HG03045 (cell line): Measurements from ENCODE around the gene NEK4.

ENCODE experiments used
- ATAC-seq: cut with Tn5 transposase; IDR thresholded peaks from one replicate; pipeline ENCODE4 v1.9.1; 2021; ENCODE audit warnings: mild to moderate bottlenecking, moderate library complexity; ENCODE audit not compliant: unreplicated experiment

The NEK4 gene

DNA sequence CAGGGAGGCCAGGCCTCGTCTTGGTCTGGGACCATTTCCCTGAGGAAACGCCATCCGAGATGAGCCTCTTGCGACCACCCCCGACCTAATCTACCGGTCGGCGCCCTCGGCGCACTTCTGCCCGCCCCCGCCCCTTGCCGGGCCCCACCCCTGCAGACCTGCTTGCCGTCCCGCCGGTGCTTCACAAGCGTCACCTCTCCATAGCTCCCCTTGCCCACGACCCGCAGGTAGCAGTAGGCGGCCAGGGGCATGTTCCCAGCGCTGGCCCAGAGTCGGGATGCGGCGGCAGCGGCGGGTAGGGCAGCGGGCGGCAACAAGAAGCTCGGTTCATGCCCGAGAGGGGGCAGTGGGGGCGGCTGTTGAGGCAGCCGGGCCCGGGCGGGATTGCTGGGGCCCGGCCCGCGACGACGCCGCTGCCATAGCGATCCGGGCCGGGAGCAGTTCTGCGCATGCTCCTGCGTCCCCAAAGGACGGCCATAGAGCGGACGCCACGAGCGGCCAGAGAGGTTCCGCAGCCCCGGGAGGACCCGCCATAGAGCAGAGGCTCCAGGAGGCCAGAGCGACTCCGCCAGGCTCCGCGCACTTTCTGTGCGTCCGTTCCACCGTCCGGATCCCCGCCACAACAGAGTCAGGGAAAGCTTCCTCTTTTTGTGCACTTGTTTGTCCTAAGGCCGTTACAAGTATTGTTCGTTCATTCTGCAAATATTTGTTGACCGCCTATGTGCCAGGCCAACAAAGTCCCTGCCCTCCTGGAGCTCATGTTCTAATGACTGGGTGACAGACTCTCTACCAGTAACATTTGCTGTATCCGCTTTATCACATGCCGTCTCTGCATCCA lies at the start of gene NEK4:
Gene NEK4 (minus strand): TSS at position 445 of the 838 bp plus-strand sequence. CDS start 194 bp downstream, at position 251.
- ATAC-seq = peak; percentile 88

DNA sequence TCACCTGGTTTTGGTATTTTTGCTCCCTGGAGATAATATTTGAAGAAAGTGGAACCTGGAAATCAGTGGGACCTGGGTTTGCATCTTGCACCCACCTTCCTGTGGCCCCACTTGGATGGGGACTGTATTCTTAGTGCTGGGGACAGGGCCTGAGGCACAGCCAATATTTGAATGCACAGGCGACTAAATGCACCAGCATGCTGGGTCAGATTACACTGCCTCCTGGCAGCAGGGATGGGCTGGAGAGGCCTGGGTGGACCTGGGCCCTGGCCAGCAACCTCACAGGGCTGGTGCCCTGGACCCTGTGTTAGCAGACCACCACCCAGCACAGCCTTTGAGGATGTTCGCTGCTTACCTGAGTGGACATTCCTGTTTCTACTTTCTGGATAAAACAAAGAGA lies 49.2 kb upstream of the NEK4 start:
- no peak for ATAC-seq

DNA sequence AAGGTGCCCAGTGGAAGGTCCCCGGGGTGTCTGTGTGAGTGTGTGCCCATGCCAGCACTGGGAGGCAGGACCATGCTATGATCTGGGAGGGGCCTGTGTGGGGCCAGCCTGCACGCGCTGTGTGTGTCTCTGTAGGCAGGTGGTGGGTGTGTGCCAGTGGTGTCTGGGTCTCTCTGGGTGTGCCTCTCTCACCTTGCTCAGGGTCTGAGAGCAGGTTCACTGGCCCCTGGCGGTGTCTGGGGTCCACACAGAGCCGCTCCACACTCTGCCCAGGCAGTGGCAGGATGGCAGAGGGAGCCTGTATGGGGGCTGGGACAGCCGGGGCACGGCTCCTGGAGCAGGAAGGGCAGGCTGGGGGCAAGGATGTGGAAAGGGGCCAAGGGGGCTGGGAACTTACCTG lies 47.1 kb upstream of the NEK4 start:
- ATAC-seq = no peak

DNA sequence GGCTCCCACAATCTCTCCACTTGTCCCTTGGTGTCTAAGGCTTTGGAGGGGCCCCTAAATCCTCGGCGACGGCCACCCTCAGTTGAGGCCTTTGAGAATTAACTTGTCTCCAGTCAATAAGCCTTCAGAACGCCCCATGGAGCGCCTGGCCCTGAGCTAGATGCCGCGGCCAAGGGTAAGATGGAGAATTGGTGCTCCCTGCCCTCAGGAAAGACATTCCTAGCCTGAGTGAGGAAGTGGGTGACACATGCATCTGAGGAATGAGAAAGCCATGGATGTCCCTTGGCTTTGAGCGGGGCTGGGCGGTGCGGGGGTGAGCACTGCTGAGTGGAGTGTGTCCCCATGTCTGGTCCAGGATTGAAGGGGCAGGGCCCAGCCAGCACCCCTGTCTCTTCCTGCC lies 46.5 kb upstream of the NEK4 start:
- no peak for ATAC-seq

DNA sequence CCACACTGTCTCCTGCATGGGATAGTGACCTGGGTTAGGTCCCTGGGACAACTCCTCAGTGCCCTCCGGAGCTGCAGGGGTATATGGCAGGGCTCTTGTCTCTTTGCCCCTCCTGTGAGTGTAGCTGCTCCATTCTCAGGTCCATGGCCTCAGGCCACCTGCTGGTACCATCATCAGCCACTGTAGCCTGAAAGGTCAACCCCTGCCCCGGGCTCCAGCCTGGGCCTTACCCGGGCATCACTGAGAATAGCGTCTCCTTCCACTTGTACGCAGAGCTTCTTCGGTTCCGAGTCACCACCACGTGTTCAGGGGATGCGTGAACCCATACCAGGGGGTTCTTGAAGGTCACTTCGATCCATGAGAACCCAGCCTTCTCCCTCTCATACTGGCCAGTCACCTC lies 45.9 kb upstream of the NEK4 start:
- no peak for ATAC-seq

DNA sequence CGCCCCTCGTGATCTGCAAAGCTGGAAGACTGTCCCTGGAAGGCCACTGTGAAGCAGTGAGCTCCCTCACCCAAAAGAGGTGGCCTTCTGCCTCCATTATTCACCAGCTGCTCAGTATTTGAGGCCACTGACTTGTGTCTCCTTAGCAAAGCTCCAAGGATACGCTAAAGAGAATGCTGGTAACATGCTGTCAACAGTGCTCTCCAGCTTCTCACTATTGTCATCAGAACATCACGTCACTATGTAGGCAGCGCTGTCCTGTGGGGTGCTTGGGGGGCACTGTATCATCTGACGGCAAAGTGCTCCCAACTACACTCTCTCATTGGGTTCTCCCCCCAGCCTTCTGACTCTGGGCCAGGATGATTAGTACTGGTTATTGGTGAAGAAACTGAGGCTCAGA lies 45.5 kb upstream of the NEK4 start:
- ATAC-seq = no peak

DNA sequence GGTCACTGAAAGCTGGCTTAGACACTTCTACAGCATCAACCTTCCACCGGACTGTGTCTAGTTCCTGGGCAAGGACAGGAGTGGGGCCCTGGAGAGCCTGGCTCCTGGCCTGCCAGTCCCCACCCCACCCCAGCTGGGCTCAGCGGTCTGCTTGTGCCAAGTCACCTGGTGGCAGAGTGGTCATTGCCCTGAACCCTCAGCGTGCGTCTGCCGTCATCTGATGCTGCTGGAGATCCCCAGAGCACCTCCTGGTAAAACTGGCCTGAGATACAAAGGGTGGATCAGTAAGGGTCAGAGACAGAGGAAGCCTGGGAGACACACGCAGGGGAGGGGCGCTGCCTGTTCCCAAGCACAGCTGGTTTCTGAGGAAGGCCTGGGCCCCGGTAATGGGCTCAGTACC lies 43.1 kb upstream of the NEK4 start:
- ATAC-seq = no peak

DNA sequence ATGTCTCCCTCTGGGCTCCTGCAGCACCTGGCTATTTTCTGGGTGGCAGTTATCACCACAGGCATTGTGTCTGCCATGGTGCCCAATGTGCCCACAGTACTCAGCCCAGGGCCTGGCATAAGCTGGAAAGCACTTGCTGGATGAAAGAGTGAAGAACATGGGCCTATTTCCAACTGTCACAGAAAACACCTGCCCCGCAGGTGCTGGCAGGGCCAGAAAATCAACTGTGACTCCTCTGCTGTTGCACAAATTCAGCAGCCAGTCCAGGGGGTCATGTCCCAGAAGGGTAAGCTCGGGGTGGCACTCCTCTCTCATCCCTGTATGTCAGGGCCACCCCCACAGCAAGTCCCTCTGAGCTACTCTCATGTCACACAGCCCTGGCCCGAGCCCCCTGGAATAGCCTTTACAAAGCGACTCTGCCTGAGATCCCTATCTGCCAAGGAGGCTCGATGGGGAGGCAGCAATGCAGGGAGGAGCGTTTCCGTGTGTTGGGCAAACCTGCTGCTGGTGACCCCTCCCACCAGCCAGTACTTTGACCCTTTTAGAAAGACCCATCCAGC lies 40.8 kb upstream of the NEK4 start:
- ATAC-seq = no peak

DNA sequence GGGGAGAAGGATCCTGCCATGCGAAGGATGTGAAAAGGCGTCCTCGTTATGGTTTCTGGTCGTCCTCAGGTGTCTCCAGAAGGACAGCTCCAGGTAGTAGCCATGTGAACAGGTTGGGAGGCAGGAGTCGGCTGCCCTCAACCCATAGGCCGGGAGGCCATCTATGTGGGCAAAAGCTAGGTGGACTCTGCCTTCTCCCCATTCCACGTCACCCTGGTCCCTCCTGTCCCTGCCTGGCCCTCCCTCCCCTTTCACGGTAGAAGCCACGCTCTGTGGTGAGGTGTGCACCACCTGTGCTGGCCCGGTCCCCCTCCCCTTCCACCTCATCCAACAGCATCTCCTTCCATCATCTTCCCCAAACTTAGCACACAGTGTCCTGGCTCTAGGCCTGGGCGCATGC lies 40.2 kb upstream of the NEK4 start:
- ATAC-seq = no peak

DNA sequence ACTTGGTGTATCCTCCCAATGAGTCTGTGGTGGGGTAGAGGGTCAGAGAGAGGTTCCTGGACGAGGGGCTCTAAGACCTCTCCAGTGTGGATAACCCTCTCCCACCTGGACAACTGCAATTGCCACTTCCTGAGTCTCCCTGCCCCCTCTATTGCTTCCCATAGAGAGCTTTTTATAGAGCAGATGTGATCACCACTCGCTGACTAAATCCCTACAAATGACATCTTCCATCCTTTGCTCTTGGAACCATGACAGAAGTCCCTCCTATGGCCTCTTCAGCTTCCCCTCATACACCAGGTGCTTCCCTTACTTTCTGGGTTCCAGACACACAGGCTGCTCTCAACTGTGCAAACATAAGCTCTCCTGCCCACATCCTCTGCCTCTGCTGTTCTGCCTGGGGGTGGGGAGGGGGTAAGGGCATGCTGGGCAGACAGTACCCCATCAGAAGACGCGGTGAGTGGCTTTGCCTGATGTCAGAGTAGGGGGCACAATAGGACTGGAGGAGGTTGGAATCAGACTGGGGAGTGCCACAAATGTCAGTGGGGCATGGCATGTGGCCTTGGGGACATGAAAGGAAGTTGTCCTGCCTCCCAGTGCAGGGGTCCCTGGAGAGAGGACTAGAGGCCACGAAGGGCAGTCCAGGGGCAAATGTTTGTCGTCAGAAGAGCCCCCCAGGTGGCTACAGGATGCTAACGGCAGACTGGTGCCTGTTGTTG lies 39.1 kb upstream of the NEK4 start:
- ATAC-seq = no peak

DNA sequence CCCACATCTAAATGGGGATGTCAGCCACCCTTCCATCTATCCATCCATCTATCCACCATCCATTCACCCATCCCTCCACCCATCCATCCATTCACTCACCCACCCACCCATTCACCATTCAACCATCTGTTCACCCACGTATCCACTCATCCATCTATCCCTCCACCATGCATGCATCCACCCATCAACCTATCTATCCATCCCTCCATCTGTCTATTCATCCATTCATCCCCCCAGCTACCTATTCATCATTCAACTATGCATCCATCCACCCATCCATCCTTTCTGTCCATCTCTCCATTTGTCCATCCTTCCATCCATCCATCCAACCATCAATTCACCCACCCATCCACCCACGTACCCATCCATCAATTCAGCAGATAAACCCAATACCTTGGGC lies 38.4 kb upstream of the NEK4 start:
- no peak for ATAC-seq

DNA sequence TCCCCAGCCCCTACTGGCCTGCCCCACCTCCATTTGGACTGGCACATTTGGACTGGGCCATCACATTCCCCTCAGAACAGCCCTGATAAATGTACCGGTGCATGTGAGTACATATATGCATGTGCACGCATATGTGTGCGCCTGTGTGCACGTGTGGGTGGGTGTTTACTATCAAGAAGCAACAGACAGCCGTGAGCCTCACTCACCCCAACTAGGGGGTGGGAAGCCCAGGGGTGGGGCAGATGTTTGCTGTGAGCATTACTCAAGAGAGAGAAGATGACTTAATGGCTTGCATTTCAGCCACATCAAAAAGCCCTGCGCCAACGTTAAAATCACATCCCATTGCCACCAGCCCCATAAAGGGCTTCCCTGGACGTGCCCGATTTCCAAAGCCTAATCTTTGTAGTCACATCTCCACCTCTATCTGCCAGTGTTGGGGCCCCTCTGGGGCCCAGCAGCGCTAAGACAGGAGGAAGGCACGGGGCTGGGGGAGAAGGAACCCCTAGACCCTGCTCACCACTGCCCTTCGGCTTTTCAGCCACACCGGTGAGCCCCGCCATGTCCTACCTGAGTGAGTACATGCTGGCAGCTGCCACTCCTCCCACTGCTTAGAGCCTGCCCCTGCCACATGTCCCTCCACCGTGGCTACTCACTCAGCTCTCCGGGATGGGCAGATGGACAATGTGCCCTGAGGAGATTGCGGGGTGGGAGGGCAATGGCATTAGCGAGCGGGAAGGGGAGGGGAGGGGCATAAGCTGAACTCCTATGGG lies 34.7 kb upstream of the NEK4 start:
- no peak for ATAC-seq

DNA sequence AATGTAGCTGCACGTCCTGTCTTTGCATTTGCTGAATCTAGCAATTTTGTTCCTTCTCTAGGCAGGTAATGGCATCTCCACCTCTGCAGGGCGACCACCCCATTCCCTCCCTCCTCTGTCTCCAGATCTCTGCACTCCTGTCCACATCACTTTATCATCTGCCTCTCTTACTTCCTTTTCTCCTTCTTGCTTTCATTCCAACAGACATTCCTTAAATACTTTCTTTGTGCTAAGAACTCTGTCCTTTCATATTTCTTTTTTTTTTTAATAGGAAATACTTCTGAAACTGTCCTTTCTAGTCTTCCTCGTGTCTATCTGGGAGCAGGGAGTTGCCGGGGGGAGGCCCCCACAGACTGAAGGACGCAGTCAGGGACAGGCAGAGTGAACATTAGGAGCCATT lies 31.1 kb upstream of the NEK4 start:
- no peak for ATAC-seq

DNA sequence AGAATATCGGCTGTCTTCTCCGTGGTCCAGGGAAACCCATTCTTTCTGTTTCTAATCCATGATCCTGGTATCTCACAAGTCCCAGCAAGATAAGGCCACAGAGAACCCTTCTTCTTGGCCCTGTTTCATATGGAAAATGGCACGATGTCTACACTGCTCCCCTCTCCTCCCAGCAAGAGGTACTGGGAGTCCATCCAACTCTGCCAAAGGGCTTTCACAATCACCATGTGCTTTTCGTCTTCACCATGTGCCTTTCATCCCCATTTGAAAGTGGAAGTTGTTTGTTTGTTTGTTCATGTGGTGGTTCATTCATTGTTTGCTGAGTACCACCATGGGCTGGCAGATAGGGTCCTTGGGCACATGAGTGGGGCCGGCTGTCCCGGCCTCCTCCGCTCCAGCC lies 29.3 kb upstream of the NEK4 start:
- ATAC-seq = no peak

DNA sequence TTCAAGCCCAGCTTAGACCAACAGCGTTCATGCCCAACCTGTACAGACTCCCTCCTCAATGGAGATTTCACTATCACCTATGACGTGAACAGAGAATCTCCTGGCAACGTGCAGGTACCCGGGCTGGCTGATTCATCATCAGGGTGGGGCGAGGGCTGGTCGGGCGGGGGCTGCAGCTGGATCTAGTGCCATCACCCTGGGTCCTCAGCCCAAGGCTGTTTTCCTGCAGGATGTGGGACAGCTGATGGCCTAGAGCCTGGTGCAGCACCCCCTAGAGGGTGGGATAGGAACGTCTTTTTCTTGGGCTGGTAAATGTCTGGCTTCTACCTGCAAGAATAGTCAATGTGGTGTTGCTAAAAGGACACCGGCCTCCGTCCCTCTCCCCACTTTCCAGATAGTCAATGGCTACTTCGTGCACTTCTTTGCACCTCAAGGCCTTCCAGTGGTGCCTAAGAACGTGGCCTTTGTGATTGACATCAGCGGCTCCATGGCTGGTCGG lies 28.3 kb upstream of the NEK4 start:
- no peak for ATAC-seq

DNA sequence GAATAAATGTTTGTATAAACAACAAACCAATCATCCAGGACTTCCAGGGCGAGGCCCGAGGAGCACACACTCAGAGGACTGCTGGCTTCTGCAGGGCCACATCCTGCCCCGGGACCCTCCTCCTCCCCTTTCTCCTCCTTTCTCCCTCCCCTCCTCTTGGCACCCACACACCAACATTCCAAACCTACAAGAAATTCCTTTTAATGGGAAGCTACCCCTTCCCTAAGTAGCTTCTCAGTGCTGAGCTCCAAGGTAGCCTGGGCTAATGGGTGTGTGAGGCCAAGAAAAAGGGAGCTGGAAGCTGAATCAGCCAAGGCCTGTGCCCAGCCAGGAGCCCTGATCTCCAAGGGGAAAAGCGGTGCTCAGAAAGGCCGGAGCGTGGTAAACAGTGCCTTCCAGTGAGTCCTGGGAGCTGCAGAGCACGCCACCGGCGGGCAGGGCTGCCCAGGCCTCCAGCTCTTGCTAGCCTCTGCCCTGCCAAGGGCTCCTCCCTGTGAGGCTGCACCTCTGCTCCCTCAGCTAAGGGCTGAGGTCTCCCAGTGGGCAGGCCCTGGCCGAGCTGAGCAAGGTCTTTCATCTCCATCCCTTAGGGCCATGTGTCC lies 27.7 kb upstream of the NEK4 start:
- no peak for ATAC-seq

DNA sequence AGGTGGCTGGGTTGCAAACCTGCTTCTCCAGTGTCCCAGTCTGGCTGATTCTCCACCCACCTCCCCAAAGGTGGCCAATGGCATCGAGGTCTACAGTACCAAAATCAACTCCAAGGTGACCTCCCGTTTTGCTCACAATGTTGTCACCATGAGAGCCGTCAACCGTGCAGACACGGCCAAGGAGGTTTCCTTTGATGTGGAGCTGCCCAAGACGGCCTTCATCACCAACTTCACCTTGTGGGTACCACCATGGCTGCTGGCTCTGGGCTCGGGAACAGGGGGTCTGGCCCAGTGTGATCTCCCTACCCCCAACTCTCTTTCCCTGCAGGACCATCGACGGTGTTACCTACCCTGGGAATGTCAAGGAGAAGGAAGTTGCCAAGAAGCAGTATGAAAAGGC lies 25.7 kb upstream of the NEK4 start:
- ATAC-seq = no peak

DNA sequence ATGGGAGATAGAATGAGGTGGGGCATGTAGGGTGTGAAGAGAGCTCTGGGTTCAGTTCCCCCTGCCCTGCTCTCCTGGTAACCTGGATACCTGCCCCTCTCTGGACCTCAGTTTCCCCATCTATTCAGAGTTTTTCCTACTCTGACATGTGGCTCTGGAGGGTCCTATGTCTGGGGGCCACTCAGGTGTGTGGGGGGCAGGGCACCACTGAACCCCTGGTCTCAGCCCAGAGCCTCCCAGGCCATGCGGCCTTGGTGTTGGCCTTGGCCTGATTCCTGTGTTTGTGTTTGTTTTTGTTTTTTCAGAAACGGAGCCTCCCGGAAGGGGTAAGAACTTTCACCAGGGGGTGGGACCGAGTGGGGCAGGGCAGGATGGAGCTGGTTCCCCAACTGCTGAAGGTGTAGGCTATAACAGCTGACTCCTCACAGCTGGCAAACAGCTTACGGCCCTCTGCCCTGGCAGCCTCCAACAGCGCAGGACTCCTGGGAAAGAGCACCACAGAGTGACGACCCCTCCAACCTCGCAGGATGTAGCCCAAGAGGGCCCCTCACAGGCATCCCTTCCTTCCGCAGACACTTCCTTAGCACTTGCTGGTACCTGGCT lies 24.7 kb upstream of the NEK4 start:
- no peak for ATAC-seq

DNA sequence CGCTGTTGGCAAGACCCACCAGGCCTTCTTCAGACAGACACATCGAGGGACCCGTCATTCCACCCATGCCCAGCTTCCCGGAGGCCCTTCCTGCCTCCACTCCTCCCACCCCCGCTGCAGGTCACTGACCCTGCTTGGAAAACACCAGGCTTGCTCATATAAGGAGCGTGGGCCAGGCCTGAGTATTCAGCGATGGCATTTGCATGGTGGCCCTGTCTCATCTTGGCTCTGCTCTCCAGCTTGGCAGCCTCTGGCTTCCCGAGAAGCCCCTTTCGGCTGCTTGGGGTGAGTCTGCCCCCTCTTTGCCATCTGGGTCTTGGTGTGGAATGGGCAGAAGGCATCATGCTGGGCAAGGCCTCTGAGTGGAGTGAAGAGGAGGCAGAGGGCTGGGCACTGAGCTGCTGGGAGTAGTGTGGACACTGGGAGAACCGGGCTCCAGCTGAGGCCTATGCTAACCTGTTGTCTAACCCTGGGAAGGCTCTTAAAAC lies 23.9 kb upstream of the NEK4 start, which contains the start of gene ITIH3:
Gene ITIH3 (plus strand): TSS at position 185 of the 488 bp plus-strand sequence. CDS start 8 bp downstream, at position 193.
- ATAC-seq = no peak
